NT2/D1 (cell line): ENCODE data around the gene UBE2U.

Experiments used
- DNase-seq: peaks from one replicate; pipeline ENCODE4 v3.0.0-alpha.2; 2011; ENCODE audit warnings: low read depth, low spot score
- H3K27me3 ChIP-seq: 2 replicates; pipeline ENCODE4 v1.6.0; 2011; ENCODE audit warnings: mild to moderate bottlenecking; ENCODE audit not compliant: insufficient read length, insufficient read depth
- H3K36me3 ChIP-seq: 2 replicates; pipeline ENCODE4 v1.6.1; 2011; ENCODE audit warnings: mild to moderate bottlenecking, low read length, mixed read lengths; ENCODE audit not compliant: insufficient read depth, insufficient read length
- H3K4me1 ChIP-seq: 2 replicates; pipeline ENCODE4 v1.5.1; 2011; ENCODE audit not compliant: insufficient read depth, insufficient read length
- H3K4me3 ChIP-seq: 2 replicates; pipeline ENCODE4 v1.5.1; 2011; ENCODE audit warnings: low read depth; ENCODE audit not compliant: insufficient read length
- H3K9ac ChIP-seq: 2 replicates; pipeline ENCODE4 v1.6.0; 2011; ENCODE audit warnings: low read depth; ENCODE audit not compliant: insufficient read length
- H3K9me3 ChIP-seq: 2 replicates; pipeline ENCODE4 v1.5.1; 2011; ENCODE audit warnings: mild to moderate bottlenecking, low read length; ENCODE audit not compliant: insufficient read depth
- SUZ12 ChIP-seq: IDR thresholded peaks from 2 replicates; pipeline ENCODE4 v1.6.1; 2011; ENCODE audit not compliant: insufficient read length, insufficient read depth; ENCODE audit errors: extremely low read depth
- YY1 ChIP-seq: IDR thresholded peaks from 2 replicates; pipeline ENCODE4 v1.6.1; 2011; ENCODE audit not compliant: insufficient read length, insufficient read depth
- ZNF274 ChIP-seq: IDR thresholded peaks from 2 replicates; pipeline ENCODE4 v1.6.1; 2011; ENCODE audit warnings: mild to moderate bottlenecking, low read depth, low read length

UBE2U gene

GRCh38 chr1:64192290-64192689 lies 11.1 kb upstream of the UBE2U start:
- Histone ChIP-seq H3K9me3 (peaks cover 6% of the 10 kb centered on the region; the same call in 1 of the 2 replicates), H3K9ac (no peak overlapping the region), H3K4me3 (no peak overlapping the region), H3K4me1 (no peaks in the 10 kb centered on the region), H3K27me3 (no peaks in the 10 kb centered on the region), H3K36me3 (no peaks in the 10 kb centered on the region)
- no peak for DNase-seq
- TF ChIP-seq YY1, result no peak
- TF ChIP-seq SUZ12, result no peak
- TF ChIP-seq ZNF274, result no peak

- H3K36me3 ChIP-seq, result no peaks in the 10 kb centered on the region
- no peak overlapping the region for H3K4me3 ChIP-seq
- H3K9me3 ChIP-seq, result peaks cover 6% of the 10 kb centered on the region; the same call in 1 of the 2 replicates
- no peak overlapping the region for H3K9ac ChIP-seq
- no peak for DNase-seq
- no peaks in the 10 kb centered on the region for H3K27me3 ChIP-seq
- TF ChIP-seq ZNF274, result no peak
- TF ChIP-seq YY1, result no peak
- TF ChIP-seq SUZ12, result no peak
- H3K4me1 ChIP-seq, result no peaks in the 10 kb centered on the region
These were observed 9.0 kb upstream of the UBE2U start for GRCh38 chr1:64194168-64195080.

- H3K36me3 ChIP-seq, result no peaks in the 10 kb centered on the region
- no peaks in the 10 kb centered on the region for H3K27me3 ChIP-seq
- no peak overlapping the region for H3K4me3 ChIP-seq
- no peaks in the 10 kb centered on the region for H3K4me1 ChIP-seq
- DNase-seq, result no peak
- TF ChIP-seq SUZ12 (no peak), YY1 (no peak), ZNF274 (no peak)
- H3K9me3 ChIP-seq, result peaks cover 12% of the 10 kb centered on the region
- no peak overlapping the region for H3K9ac ChIP-seq
These were observed 8.4 kb upstream of the UBE2U start for GRCh38 chr1:64195081-64195395.

- no peak for TF ChIP-seq YY1
- no peak for TF ChIP-seq SUZ12
- no peak for TF ChIP-seq ZNF274
- Histone ChIP-seq H3K4me1 (no peaks in the 10 kb centered on the region), H3K36me3 (no peaks in the 10 kb centered on the region), H3K27me3 (no peaks in the 10 kb centered on the region), H3K4me3 (no peak overlapping the region), H3K9ac (no peak overlapping the region), H3K9me3 (peaks cover 13% of the 10 kb centered on the region)
- no peak for DNase-seq
These were observed 7.2 kb upstream of the UBE2U start for GRCh38 chr1:64196074-64196870.

- Histone ChIP-seq H3K4me1 (no peaks in the 10 kb centered on the region), H3K9ac (no peak overlapping the region)
- no peak for TF ChIP-seq SUZ12
These were observed 6.3 kb upstream of the UBE2U start for GRCh38 chr1:64197076-64197475.

GRCh38 chr1:64199154-64199553 lies 4.3 kb upstream of the UBE2U start:
- Histone ChIP-seq H3K9me3 (peaks cover 22% of the 10 kb centered on the region), H3K9ac (no peak overlapping the region), H3K4me3 (no peak overlapping the region), H3K27me3 (no peaks in the 10 kb centered on the region), H3K36me3 (no peaks in the 10 kb centered on the region), H3K4me1 (no peaks in the 10 kb centered on the region)
- DNase-seq, result no peak
- no peak for TF ChIP-seq YY1
- TF ChIP-seq ZNF274, result no peak
- TF ChIP-seq SUZ12, result no peak

More at GRCh38 chr1:64197076-64197475, 6.3 kb upstream of the UBE2U start:
- no peak overlapping the region for H3K4me3 ChIP-seq
- DNase-seq, result no peak
- H3K9me3 ChIP-seq, result peaks cover 9% of the 10 kb centered on the region
- no peaks in the 10 kb centered on the region for H3K27me3 ChIP-seq
- no peaks in the 10 kb centered on the region for H3K36me3 ChIP-seq

- Histone ChIP-seq H3K36me3 (no peaks in the 10 kb centered on the region), H3K4me3 (no peak overlapping the region), H3K9ac (no peak overlapping the region), H3K9me3 (peaks cover 22% of the 10 kb centered on the region), H3K27me3 (no peaks in the 10 kb centered on the region), H3K4me1 (no peaks in the 10 kb centered on the region)
- TF ChIP-seq YY1 (no peak), SUZ12 (no peak), ZNF274 (no peak)
- DNase-seq, result no peak
These were observed 3.4 kb upstream of the UBE2U start for GRCh38 chr1:64200064-64200463.
